ENCODE results near the gene EPHX1.

The EPHX1 gene

DNA sequence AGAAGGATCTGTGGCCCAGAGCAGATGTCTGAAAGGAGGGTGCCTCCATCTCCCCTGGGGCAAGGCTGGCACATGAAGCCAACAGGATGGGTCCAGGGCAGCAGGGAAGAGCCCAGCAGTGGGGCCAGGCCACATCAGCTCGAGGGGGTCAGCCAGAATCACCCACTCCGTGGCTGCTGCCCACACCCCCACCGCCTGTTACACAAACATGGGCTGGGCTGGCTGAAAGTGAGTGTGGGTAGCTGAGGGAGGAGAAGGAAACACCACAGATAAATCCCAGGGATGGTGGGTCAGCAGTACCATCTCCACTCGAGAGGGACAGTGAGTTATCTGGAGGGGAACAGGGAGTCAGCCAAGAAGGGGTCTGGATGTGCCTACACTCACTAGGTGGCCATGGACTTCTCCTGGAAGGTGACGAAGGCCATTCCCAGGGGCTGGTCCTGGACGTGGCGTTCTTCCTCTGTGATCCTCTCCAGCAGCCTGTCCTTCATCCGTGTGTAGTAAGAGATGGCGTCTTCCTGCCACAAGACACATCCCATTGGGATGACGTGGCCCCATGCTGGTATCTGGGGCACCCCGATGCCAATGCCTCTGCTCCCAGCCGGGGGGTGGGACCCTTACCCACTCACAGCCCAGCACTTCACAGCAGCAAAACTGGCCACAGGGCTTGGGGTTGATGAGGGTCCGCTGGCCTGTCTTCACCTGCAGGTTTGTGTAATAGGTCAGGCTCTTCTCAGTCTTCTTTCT is 52.1 kb downstream of the EPHX1 start:
- no peak for DNase-seq (ENCODE audit: low read depth)

DNA sequence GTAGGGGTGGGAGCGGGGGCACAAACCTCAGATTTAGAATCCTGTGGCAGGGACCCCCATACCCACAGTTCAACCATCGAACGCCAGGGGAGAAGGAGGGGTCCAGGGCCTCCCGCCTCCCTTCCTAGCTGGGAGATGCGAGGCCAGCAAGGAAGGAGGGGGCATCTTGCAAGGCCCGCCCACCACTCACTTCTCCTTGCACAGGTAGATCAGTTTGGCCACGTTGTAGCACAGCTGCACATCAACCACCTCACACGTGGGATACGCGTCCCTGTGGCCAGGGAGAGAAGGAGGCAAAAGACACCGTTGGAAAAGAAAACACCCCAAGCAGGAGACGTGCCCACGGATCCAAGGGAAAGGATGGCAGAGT is 52.6 kb downstream of the EPHX1 start:
- DNase-seq (ENCODE audit: low read depth) = no peak

DNA sequence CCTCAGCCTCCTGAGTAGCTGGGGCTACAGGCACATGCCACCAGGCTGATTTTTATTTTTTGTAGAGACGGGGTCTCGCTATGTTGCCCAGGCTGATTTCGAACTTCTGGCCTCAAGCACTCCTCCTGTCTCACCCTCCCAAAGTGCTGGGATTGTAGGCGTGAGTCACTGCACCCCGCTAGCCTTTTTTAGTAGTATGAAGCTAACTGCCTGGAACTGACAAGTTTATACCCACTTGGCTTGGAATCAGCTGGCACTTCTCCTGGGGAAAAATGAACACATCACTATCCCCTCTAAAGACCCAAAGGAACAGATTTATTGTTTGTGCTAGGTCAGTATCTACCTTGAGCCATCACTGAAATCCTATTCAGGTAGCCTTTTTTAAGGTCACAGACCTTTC is 53.2 kb downstream of the EPHX1 start:
- no peak for DNase-seq (ENCODE audit: low read depth)

DNA sequence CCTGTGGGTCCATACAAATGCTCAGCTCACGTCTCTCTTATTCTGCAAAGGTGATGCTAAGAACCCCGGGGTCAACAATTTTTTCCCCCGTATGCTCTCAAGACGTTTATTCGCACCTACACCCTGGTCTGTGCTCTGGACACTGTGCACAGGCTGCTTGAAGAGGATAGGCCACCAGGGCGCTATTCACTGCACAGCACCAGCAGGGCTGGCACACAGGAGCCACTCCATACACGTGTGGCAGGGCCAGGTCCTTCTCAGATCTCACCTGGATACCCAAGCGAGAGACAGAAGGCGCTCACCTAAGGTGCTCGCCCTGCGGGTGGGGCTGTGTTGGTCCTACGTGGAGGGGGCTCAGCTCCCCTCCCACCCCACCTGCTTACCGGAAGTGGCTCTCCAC is 55.6 kb downstream of the EPHX1 start:
- DNase-seq (ENCODE audit: low read depth) = no peak

DNA sequence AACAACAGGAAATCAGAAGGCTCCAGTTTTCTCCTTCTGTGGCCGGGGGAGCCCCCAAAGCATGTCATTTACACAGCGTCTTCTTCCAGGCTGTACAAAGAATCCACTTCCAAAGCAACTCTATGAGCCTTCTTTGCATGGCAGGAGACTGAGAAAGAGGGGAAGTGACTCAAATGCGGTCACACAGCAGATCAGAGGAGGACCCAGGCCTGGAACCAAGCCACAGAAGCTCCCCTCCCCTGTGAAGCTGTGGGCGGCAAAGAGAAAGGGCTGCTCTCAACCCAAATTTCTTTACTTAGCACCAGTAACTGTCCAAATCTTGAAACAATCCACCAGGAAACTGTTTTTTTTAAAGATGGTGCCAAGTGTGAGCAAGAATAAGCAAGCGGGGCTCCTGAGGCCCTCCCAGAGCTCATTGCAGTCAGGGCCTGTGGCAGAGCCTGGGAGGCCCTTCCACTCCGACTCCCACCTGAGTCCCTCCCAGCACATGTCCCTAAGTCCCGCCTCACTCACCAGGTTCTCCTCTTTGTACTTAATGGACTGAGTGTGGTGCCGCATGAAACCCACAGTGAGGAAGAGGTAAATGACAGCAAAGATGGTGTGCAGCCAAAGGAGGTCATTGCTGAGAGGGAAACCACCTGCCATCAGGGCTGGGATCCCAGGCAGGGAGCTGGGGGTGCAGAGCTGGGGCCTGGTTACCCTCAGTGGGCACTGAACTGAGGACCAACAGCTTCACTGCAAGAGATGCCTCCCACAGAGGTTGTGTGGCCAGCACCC is 56.3 kb downstream of the EPHX1 start:
- DNase-seq (ENCODE audit: low read depth) = peak; percentile 51

DNA sequence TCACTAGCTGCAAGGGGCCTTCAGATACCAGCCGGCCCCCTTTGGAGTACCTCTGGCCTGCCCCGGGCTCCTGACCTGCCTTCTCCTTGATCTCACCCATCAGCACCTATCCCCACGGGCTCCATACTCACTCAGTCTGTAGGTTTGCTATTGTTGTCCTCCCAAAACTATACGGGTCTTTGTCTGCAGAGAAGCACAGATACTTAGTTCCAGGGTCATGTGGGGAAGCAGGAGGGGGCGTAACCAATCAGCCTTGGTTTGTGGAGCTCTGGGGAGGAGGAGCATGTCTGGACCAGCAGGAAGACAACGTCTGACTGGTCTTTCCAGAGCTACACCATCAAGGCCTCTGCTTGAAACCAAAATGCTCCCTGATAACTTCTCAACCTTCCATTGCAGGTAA is 57.1 kb downstream of the EPHX1 start:
- no peak for DNase-seq (ENCODE audit: low read depth)

DNA sequence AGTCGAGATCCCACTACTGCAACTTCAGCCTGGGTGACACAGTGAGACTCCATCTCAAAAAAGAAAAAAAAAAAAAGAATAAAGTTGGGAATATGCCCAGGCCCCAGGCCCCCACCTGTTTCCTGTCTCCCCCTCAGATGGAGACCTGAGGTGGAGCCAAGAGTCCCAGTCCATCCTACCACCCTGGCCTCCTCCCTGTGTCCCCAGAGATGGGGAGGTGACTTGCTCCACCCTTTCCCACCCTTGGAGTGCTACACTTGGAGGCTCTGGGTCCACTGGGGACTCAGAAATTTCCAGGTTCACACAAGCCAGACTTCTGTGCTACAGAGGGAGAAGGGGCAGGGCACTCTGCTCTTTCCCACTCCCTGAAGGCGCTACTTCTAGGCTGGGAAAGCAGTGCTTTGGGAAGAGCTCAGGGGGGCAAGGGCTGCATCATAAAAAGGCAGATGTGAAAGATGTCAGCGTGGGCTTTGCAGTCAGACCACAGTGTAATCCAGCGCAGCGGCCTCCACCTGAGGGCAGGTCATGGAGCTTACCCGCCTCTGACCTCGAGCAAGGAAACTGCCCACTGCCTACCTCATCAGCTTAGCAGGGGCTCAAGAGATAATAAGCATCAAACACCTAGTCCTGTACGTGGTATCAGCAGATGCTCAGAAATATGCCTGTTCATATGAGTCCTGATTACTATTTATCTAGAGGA is 58.9 kb downstream of the EPHX1 start:
- no peak for DNase-seq (ENCODE audit: low read depth)

DNA sequence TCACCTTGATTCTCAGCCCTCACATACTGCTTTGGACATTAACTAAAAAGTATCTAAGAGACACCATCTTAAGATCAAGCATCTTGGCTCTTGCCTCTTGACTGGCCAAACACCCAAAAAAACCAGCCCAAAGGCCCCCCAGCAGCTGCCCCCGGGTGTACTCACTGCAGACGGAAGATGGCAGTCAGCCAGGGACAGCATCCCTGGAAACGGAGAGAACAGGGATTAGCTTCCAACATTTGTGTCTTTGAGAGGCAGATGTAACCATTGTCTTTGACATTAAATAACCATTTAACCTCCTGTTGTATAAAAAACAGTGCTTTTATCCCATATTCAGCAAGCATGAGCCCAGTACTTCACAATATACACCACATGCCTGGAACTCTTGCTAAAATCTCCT is 61.0 kb downstream of the EPHX1 start:
- DNase-seq (ENCODE audit: low read depth) = no peak

DNA sequence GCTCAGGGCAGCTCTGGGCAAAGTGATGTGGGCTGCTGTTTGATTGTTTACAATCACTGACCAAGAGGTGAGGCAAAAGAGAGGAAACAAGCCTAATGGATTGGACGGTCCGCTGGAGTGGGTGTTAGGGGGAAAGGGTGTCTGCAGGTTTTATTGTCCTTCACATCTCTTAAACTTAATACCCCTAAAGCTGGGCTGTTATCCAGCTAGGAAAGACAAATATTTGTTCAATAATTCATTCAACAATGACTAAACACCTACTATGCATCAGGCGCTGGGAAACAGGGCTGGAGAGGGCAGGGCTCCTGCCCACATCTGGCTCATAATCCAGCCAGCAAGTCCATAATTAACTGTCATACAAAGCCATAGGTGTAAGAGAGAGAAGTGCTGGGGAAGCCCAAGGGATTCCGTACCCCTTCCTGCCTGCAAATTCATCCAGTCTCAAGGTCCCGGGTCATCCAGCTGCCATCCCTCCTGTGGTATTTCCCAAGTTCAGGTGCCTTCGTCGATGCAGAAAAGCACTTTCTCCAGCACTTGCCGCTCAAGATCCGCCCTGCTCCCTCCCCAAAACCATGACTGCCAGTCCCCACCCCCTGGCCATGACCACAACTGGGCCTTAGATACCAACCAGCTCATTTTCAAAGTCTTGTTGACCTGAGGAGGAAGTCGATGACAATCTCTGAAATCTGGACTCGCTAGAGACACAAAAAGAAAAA is 61.6 kb downstream of the EPHX1 start:
- no peak for DNase-seq (ENCODE audit: low read depth)

DNA sequence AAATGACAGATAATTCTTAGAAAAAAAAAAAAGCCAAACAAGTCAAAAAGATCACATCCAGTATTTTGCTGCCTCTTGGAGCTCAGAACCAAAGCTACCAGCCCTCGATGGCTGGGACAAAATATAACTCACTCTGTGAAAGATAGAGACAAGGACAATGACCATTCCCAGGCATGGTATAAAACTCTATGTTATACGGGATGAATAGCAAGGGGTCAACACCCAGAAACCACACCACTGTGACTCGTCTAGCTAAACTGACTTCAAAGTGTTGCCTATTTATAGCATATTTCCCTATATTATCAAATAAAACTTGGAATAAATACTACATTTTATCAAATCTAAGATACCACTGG is 62.1 kb downstream of the EPHX1 start:
- DNase-seq (ENCODE audit: low read depth) = no peak

DNA sequence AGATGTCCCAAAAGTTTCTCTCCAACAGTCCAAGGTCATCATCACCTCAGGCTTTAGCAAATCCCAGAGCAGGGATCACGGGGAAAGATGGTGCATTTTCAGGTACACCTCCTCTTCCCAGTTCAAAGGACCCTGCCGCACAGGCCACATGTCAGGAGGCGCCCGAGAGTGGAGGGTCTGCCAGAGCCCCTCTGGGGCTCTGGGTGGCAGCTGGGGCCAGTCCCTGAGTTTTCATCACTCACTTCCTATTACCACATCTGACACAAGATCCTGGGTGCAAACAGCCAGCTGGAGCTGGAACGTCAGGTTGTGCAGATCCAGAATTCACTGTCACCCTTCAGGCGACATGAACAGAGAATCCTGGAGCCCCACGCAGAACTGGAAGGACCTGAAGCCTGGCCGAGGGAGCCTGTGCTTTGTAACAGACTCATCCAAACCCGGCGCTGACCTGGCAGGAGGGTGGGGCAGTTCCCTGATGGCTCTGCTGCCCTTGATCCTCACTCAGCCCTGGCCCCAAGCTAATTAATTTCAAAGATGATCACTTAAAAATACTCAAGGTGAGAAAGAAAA is 63.4 kb downstream of the EPHX1 start:
- no peak for DNase-seq (ENCODE audit: low read depth)

DNA sequence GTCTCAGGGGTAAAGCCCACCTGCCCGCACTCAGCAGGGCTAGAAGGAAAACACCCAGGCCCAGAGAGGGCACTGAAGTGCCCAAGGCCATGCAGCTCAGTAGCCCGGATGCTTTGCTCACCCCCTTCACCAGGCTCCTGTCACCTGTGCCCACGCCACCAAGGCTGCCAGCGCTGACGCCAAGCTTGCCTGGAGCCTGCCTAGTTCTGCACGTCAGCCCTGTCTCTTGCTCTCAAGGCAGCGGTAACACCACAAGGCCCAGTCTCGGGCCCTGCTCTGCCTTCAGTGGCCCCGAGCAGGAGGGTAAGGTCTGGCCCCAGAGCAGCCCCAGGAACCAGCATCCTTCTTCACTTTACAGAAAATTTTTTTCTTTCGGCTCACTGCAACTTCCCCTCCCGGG is 64.5 kb downstream of the EPHX1 start:
- no peak for DNase-seq (ENCODE audit: low read depth)

DNA sequence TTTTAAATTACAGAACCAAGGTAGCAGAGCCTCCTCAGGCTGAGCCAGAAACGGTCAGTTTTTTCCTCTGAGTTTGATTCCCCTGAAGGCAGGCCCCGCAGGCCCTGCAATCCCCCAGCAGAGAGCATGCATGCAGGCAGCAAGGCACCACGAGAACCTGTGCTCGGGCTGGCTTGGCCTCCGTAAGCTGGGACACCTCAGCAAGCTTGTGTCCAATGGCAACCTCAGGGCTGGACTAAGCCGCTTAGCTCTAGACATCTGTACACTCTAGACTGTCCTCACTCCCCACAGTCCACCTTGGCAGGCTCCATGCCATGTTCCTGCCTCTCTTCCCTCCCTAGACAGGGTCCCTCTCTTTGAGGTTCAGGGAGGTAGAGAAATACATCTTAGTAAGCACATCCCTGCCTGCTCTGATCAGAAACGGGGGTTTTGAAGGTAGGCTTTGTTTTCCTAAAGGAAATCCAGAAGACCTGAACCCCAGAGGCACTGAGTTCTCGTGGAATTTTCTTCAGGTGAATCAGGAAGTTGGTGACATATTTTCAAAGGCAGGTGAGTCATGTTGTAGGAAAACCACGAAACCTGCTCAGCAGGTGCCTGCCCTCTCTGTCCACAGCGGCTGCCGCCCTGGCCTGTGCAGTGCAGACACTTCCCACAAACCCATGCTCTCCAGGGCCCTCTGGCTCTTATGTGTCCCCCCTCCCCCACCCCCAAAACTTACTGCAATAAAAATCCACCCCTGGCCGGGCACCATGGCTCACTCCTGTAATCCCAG is 65.3 kb downstream of the EPHX1 start:
- DNase-seq (ENCODE audit: low read depth) = no peak

DNA sequence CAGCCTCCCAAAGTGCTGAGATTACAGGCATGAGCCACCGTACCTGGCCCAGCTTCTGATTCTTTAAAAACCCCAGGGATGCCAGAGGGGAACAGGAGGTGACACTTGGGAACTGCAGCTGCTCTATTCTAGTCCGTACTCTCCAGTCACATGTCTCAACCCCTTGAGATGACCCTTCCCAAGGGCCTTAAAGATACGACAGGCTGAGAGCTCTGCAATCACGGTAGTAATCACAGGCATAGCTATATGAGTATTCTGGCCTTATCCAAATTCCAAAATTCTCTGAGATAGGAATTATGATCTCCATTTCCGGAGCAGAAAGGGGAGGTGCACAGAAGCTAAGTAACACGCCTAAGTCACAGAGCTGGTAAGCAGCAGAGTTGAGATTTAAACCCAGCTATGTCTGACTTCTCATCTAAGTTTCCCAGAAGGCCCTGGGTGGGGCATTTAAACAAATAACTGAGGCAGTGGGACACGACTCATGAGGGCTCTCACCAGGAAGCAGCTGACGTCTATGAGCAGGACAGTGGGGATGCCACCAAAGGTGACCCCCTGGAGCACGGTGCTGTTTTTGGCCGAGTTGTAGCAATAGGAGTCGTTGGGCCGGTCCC is 67.1 kb downstream of the EPHX1 start:
- DNase-seq (ENCODE audit: low read depth) = no peak

DNA sequence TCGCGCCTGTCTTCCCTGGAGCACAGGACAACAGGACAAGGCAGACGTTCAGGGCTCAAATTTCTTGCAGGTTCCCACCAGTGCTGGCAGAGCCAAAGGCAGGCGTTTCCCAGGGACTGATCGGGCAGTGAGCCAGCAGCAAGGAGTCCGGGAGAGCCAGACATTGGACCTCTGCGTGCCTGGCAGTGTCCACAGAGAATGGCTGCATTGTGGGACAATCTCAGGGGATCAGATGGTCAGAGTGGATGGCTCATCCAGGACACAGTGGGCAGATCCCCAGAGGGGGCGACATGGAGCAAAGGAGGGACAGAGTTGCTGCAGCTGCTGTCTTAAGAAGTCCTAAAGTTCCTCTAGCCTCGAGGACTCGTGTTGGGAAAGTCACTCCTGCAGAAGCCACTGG is 67.7 kb downstream of the EPHX1 start:
- no peak for DNase-seq (ENCODE audit: low read depth)

DNA sequence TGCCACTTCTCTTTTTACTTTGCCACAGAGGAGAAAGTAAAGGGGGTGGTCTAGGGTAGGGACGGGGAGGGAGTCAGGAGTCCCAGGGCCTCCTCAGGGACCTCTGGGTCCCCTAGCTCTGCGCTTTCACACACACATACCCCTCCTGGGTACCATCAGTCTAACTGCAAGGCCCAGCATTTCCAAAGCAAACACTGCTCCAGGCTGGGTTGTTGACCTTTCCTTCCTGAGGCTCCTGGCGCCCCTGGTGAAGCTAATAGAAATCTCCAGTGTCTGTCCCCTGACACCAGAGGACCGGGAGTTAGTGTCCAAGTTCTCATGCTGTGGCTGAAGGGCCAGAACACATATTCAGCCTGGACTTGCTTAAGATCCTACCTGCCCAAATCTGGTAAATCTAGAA is 68.4 kb downstream of the EPHX1 start:
- DNase-seq (ENCODE audit: low read depth) = no peak

DNA sequence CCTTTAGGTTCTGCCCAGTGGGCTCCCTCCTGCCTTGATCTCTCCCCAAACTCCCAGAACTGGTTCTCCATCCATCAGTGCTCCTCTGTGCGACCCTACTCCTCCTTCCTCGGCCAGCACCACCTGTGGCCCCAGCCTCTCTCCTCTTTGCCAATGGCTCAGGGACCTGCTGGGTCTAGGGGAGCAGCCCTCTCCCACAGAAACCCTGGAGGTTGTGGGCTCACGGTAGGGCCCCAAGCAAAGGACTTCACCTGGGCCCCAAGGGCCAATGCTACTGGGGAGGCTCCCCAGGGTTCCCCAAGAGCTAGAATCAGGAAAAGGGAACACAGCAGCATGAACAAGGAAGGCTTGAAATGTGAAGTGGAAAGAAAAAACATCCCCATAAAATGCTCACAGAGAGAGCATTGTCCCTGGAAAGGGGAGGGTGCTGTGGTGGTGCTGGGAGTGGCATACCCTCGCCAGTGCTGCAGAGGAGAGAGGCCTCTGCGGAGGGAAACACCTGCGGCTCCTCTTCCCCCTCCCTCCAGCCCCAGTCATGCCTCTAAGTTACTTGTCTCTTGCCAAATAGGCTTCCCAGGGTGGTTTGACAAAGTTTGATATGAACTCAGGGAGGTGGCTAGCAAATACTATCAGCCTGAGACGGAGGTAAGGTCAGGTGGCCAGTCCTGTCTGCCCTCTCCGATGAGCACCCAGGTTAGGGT is 69.7 kb downstream of the EPHX1 start:
- DNase-seq (ENCODE audit: low read depth) = no peak

DNA sequence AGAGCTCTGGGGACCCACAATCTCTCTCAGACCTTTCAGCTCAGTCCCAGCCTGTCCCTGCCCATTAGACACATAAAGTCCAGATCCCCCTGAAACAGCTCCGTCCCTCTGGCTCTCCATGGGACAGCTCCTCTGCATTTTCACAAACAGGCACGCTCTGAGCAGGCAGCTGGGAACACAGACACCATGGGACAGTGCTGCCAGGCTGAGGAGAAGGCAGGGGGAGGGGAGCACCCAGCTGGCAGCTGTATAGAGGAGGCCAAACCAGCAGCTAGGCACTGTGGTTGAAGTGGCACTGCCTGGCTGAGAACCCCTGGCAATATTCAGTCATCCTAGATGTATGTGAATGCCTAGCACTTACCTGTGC is 70.3 kb downstream of the EPHX1 start:
- DNase-seq (ENCODE audit: low read depth) = no peak

DNA sequence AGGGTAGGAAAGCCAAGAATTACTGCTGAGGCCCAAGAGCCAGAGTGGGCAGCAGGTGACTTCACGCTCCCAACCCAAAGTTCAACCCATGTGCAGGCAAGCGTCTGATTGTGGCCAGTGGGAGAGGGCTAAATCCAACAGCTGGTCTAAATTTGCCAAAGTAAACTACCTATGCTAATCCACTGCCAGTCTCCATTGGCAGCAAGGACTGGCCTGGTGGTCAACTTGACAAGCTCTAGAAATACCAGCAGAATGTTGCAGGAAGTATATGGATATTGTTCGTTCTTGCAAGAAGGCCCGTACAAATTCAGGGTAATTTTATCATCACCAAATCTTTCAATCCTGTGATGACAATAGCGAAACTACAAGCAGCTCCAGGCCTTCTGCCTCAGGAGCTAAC is 70.7 kb downstream of the EPHX1 start:
- DNase-seq (ENCODE audit: low read depth) = no peak

Data from non-pigmented ciliary epithelial cell (primary cell).